Neutrophil (primary cell): ENCODE measurements around the gene BIRC3.

Experiments
- H3K27ac ChIP-seq: fragments of 200-600 bp; sonication (generic); 2 replicates; pipeline ENCODE4 v1.5.1; 2016; ENCODE audit warnings: mild to moderate bottlenecking, moderate library complexity
- H3K27me3 ChIP-seq: fragments of 200-600 bp; sonication (generic); 2 replicates; pipeline ENCODE4 v1.6.0; 2016; ENCODE audit warnings: mild to moderate bottlenecking
- H3K36me3 ChIP-seq: fragments of 200-600 bp; sonication (generic); 2 replicates; pipeline ENCODE4 v1.5.1; 2017
- H3K4me1 ChIP-seq, 2 experiments: fragments of 200-600 bp in 1 of 2; sonication (generic) in 1 of 2; 1 replicate in 1 of 2; 2 replicates in 1 of 2; pipeline versions ENCODE4 v1.5.1 to v1.6.1; 2013 to 2016; ENCODE audit warnings: low read depth in 1 of 2, low read length in 1 of 2, mild to moderate bottlenecking in 1 of 2, moderate library complexity in 1 of 2; ENCODE audit not compliant: control insufficient read depth in 1 of 2, insufficient read depth in 1 of 2
- H3K4me3 ChIP-seq, 2 experiments: fragments of 200-600 bp in 1 of 2; sonication (generic) in 1 of 2; 1 replicate in 1 of 2; 2 replicates in 1 of 2; pipeline ENCODE4 v1.5.1; 2013 to 2016; ENCODE audit warnings: low read depth in 1 of 2, low read length in 1 of 2, mild to moderate bottlenecking in 1 of 2, moderate library complexity in 1 of 2
- H3K9me3 ChIP-seq: fragments of 200-600 bp; sonication (generic); 2 replicates; pipeline ENCODE4 v1.5.1; 2016
- CTCF ChIP-seq: fragments of 200-600 bp; sonication (generic); IDR thresholded peaks from 2 replicates; pipeline ENCODE4 v1.5.1; 2016; ENCODE audit warnings: antibody characterized with exemption

The BIRC3 gene

GRCh38 chr11:102378818-102379217 lies 61.5 kb downstream of the BIRC3 start:
- TF ChIP-seq CTCF: no peak

GRCh38 chr11:102382384-102382783 lies 65.1 kb downstream of the BIRC3 start:
- Histone ChIP-seq H3K9me3 (no peaks in the 10 kb centered on the region), H3K36me3 (peaks cover 95% of the 10 kb centered on the region), H3K4me3 (no peak overlapping the region), H3K4me1 (no peaks in the 10 kb centered on the region), H3K27ac (no peak overlapping the region), H3K27me3 (no peaks in the 10 kb centered on the region)
- no peak for TF ChIP-seq CTCF

More at GRCh38 chr11:102378818-102379217, 61.5 kb downstream of the BIRC3 start:
- Histone ChIP-seq H3K27ac (no peak overlapping the region), H3K4me3 (no peak overlapping the region), H3K9me3 (no peaks in the 10 kb centered on the region), H3K27me3 (no peaks in the 10 kb centered on the region), H3K4me1 (no peaks in the 10 kb centered on the region), H3K36me3 (peaks cover 79% of the 10 kb centered on the region)

- Histone ChIP-seq H3K27ac (no peak overlapping the region), H3K4me1 (no peaks in the 10 kb centered on the region), H3K36me3 (peaks cover 95% of the 10 kb centered on the region), H3K4me3 (no peak overlapping the region), H3K27me3 (no peaks in the 10 kb centered on the region), H3K9me3 (no peaks in the 10 kb centered on the region)
- TF ChIP-seq CTCF: no peak
These were observed 66.6 kb downstream of the BIRC3 start for GRCh38 chr11:102383839-102384238.

- H3K4me1 ChIP-seq: no peaks in the 10 kb centered on the region
- H3K9me3 ChIP-seq: no peaks in the 10 kb centered on the region
- no peak overlapping the region for H3K4me3 ChIP-seq
- H3K27ac ChIP-seq: no peak overlapping the region
- H3K36me3 ChIP-seq: peaks cover 95% of the 10 kb centered on the region
- TF ChIP-seq CTCF: no peak
- no peaks in the 10 kb centered on the region for H3K27me3 ChIP-seq
These were observed 67.3 kb downstream of the BIRC3 start for GRCh38 chr11:102384419-102385079.

GRCh38 chr11:102385085-102386007 lies 68.1 kb downstream of the BIRC3 start:
- Histone ChIP-seq H3K27ac (no peak overlapping the region), H3K9me3 (no peaks in the 10 kb centered on the region), H3K4me1 (no peaks in the 10 kb centered on the region), H3K36me3 (peaks cover 89% of the 10 kb centered on the region), H3K27me3 (no peaks in the 10 kb centered on the region), H3K4me3 (no peak overlapping the region)
- no peak for TF ChIP-seq CTCF
